ENCODE results near the gene PUSL1. TPM values are rescaled to one million over a fixed set of nuclear protein-coding genes. Genes with fewer than 3 reads are reported as not detected.

PUSL1 gene
- total RNA-seq, 1 donor from 2014 or later = 45.5 TPM

DNA sequence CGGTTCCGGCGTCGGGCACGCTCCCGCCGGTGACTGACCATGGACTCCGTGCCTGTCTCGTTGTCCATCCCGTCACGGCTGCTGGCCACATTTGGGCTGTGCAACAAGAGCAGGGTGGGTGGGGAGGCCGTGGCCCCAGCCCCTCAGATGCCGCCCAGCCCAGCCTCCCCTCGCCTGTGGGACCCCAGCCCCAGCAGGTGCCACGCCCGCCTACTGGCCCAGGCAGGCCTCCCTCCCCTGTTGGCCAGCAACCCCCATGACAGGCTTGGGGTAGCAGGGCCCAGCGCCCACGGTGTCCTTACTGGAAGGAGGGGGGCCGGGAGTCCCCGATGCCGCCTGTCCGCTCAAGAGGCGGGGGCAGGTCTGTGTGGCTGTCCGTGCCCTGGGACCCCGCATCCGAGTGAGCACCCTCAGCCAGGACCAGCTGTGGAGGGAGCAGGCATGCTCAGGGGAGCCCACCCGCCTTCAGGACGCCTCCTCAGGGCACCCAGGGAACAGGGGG lies 33.7 kb downstream of the PUSL1 start:
- Mint-ChIP-seq H3K4me1 (ENCODE audit: low read depth, unreplicated experiment) (peaks cover 5% of the 10 kb centered on the region), H3K36me3 (ENCODE audit: unreplicated experiment) (no peaks in the 10 kb centered on the region), H3K9me3 (ENCODE audit: unreplicated experiment) (peaks cover 9% of the 10 kb centered on the region), H3K27me3 (ENCODE audit: unreplicated experiment) (peaks cover 13% of the 10 kb centered on the region), H3K4me3 (ENCODE audit: unreplicated experiment) (no peak overlapping the region), H3K27ac (ENCODE audit: unreplicated experiment) (no peak overlapping the region)
- TF ChIP-seq, protein P1, sequence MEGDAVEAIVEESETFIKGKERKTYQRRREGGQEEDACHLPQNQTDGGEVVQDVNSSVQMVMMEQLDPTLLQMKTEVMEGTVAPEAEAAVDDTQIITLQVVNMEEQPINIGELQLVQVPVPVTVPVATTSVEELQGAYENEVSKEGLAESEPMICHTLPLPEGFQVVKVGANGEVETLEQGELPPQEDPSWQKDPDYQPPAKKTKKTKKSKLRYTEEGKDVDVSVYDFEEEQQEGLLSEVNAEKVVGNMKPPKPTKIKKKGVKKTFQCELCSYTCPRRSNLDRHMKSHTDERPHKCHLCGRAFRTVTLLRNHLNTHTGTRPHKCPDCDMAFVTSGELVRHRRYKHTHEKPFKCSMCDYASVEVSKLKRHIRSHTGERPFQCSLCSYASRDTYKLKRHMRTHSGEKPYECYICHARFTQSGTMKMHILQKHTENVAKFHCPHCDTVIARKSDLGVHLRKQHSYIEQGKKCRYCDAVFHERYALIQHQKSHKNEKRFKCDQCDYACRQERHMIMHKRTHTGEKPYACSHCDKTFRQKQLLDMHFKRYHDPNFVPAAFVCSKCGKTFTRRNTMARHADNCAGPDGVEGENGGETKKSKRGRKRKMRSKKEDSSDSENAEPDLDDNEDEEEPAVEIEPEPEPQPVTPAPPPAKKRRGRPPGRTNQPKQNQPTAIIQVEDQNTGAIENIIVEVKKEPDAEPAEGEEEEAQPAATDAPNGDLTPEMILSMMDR (IDR thresholded peaks at IDR 0.05; ENCODE audit: partially characterized antibody, unreplicated experiment) = no peak
- DNase-seq = no peak

DNA sequence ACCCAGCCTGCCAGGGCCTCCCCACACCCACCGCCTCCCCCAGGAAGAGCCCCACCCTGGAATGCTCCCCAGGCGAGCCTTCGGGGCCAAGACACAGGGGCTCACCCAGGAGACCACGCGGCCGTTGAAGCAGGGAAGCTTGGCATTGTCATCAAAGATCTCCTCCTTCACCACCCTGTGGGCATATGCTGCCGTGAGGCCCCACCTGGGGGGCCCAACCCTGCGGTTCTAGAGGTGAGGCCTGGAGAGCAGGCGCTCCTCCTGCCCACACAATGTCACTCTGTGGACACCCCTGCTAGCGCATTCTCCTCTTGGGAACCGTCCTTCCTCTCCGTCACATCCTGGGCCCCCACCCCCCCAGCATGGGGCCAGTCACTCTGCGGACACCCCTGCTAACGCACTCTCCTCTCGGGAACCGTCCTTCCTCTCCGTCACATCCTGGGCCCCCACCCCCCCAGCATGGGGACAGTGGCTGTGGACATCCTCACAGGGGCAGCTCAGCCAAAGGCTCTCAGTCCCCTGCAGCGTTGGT lies 34.3 kb downstream of the PUSL1 start:
- H3K27ac Mint-ChIP-seq (ENCODE audit: unreplicated experiment) = no peak overlapping the region
- peaks cover 8% of the 10 kb centered on the region for H3K4me1 Mint-ChIP-seq (ENCODE audit: low read depth, unreplicated experiment)
- H3K9me3 Mint-ChIP-seq (ENCODE audit: unreplicated experiment) = peaks cover 9% of the 10 kb centered on the region
- TF ChIP-seq, protein P1 (IDR thresholded peaks at IDR 0.05; ENCODE audit: partially characterized antibody, unreplicated experiment) = no peak
- peaks cover 15% of the 10 kb centered on the region for H3K27me3 Mint-ChIP-seq (ENCODE audit: unreplicated experiment)
- no peaks in the 10 kb centered on the region for H3K36me3 Mint-ChIP-seq (ENCODE audit: unreplicated experiment)
- H3K4me3 Mint-ChIP-seq (ENCODE audit: unreplicated experiment) = no peak overlapping the region
- no peak for DNase-seq

- Mint-ChIP-seq H3K27me3 (ENCODE audit: unreplicated experiment) (peaks cover 15% of the 10 kb centered on the region), H3K27ac (ENCODE audit: unreplicated experiment) (no peak overlapping the region)
- TF ChIP-seq, protein P1 (IDR thresholded peaks at IDR 0.05; ENCODE audit: partially characterized antibody, unreplicated experiment) = no peak
Measured at GRCh38 chr1:1343811-1344421, 35.5 kb downstream of the PUSL1 start.

GRCh38 chr1:1344655-1345361 lies 36.4 kb downstream of the PUSL1 start:
- Mint-ChIP-seq H3K4me1 (ENCODE audit: low read depth, unreplicated experiment) (peaks cover 8% of the 10 kb centered on the region), H3K9me3 (ENCODE audit: unreplicated experiment) (peaks cover 9% of the 10 kb centered on the region), H3K4me3 (ENCODE audit: unreplicated experiment) (no peak overlapping the region), H3K27ac (ENCODE audit: unreplicated experiment) (no peak overlapping the region), H3K36me3 (ENCODE audit: unreplicated experiment) (no peaks in the 10 kb centered on the region), H3K27me3 (ENCODE audit: unreplicated experiment) (peaks cover 15% of the 10 kb centered on the region)
- TF ChIP-seq, protein P1 (IDR thresholded peaks at IDR 0.05; ENCODE audit: partially characterized antibody, unreplicated experiment) = peak; percentile 55
- DNase-seq = peak; percentile 64

More at GRCh38 chr1:1343811-1344421, 35.5 kb downstream of the PUSL1 start:
- H3K9me3 Mint-ChIP-seq (ENCODE audit: unreplicated experiment) = peaks cover 9% of the 10 kb centered on the region
- no peaks in the 10 kb centered on the region for H3K36me3 Mint-ChIP-seq (ENCODE audit: unreplicated experiment)
- H3K4me3 Mint-ChIP-seq (ENCODE audit: unreplicated experiment) = no peak overlapping the region
- peaks cover 8% of the 10 kb centered on the region for H3K4me1 Mint-ChIP-seq (ENCODE audit: low read depth, unreplicated experiment)
- DNase-seq = no peak

- Mint-ChIP-seq H3K9me3 (ENCODE audit: unreplicated experiment) (peaks cover 9% of the 10 kb centered on the region), H3K4me1 (ENCODE audit: low read depth, unreplicated experiment) (peaks cover 8% of the 10 kb centered on the region), H3K4me3 (ENCODE audit: unreplicated experiment) (no peak overlapping the region), H3K36me3 (ENCODE audit: unreplicated experiment) (no peaks in the 10 kb centered on the region), H3K27ac (ENCODE audit: unreplicated experiment) (no peak overlapping the region), H3K27me3 (ENCODE audit: unreplicated experiment) (peaks cover 15% of the 10 kb centered on the region)
- TF ChIP-seq, protein P1 (IDR thresholded peaks at IDR 0.05; ENCODE audit: partially characterized antibody, unreplicated experiment) = no peak
- DNase-seq = no peak
Measured at GRCh38 chr1:1345384-1345783, 37.0 kb downstream of the PUSL1 start.

All from glutamatergic neuron (in vitro differentiated cells).